Measurements from ENCODE around the gene SMS. TPM values are rescaled to one million over a fixed set of nuclear protein-coding genes. Genes with fewer than 3 reads are reported as not detected.

The SMS gene
- total and polyA plus RNA-seq, 2 of the 4 experiments (the other 2 are of a cell fraction): 176 to 230 TPM

DNA sequence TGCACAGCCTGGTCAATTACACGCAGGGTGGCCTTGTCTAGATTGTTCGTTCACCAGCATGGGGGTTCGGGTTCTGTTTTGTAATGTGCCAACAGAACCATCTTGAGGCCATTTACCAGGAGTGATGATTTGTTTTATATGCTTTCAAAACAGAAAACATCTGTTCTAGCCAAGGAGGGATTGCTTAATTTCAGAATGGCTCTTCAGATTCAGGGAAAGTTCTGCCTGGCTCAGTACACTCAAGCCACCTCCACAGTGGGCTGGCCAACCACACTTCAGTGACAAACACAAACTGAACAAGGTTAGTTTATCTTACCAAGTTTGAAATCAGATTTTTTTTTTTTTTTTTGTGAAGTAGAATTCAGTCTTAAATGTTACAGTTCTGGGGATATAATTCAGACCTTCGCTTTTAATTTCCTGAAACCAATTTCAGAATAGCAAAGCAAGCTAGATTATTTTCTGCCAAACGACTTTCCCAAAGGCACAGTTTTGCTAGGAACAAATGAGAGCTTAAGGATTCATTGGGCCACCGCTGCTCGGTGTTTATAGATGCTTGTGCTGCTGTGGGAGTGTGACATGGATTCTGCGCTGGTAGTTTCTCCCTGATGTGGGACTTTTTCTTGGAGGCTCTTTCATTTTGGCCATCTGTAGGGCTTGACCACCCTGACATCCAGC is 23.4 kb downstream of the SMS start:
- peak overlapping the region; percentile 79; the same call in 1 of the 2 replicates for H3K27ac ChIP-seq (ENCODE audit: insufficient read depth, low read length)
- H3K56ac ChIP-seq (ENCODE audit: extremely low read depth, insufficient read depth, low read length): no peak overlapping the region
- H4K91ac ChIP-seq (ENCODE audit: insufficient read depth, low read depth, low read length): no peak overlapping the region
- DNase-seq: peak; percentile 44
- H3K9me3 ChIP-seq (ENCODE audit: control insufficient read depth, insufficient read depth, low read length): no peaks in the 10 kb centered on the region
- intact Hi-C loops (cut with micrococcal nuclease): no loop called here
- ChIA-PET POLR2A (ENCODE audit: unreplicated experiment) (no interaction called here), CTCF (interaction anchor here (0.7 kb wide), 1 partner anchor 1717 kb away, joined by 3 read pairs; no protein-coding TSS in a partner anchor)
- H2AK5ac ChIP-seq (ENCODE audit: low read depth, low read length): peak overlapping the region; percentile 49; the same call in 1 of the 2 replicates
- H3K27me3 ChIP-seq (ENCODE audit: control insufficient read depth, insufficient read depth, low read length): peaks cover 2% of the 10 kb centered on the region; the same call in 1 of the 2 replicates
- H3K4me2 ChIP-seq (ENCODE audit: low read depth, low read length): peak overlapping the region; percentile 61
- H2BK20ac ChIP-seq (ENCODE audit: low read depth, low read length): no peak overlapping the region
- peak; percentile 58 for ATAC-seq (ENCODE audit: low read depth)
- no peak overlapping the region for H3K9ac ChIP-seq (ENCODE audit: low read depth, low read length)
- peaks cover 0 to 9% of the 10 kb centered on the region in 2 experiments; a peak in 2 of 4 replicates for H3K79me1 ChIP-seq (ENCODE audit: low read depth in 1 of 2, low read length in 2 of 2)
- no peak overlapping the region for H2AK9ac ChIP-seq (replicated peaks; ENCODE audit: low read depth, low read length, poor library complexity)
- H3K9me1 ChIP-seq (ENCODE audit: insufficient read depth, low read length): peaks cover 12% of the 10 kb centered on the region
- H4K8ac ChIP-seq (ENCODE audit: low read depth in 2 of 2, low read length in 2 of 2): no peak overlapping the region
- 0 out of 2 replicates have a peak overlapping the region, but pooled peaks have one; percentile 39 for H3K23ac ChIP-seq (ENCODE audit: low read depth, low read length)
- no peak overlapping the region for H3K4me3 ChIP-seq (ENCODE audit: insufficient read depth, low read depth, low read length)
- no peak overlapping the region for H3K14ac ChIP-seq (replicated peaks; ENCODE audit: low read depth, low read length)
- peaks cover 11% of the 10 kb centered on the region for H3K36me3 ChIP-seq (ENCODE audit: control insufficient read depth, insufficient read depth, low read length)
- no peak for TF ChIP-seq MAFK (IDR thresholded peaks at IDR 0.05; ENCODE audit: low read depth, low read length)
- no peak for TF ChIP-seq MAZ (IDR thresholded peaks at IDR 0.05; ENCODE audit: borderline replicate concordance, low read depth, low read length)
- TF ChIP-seq CTCF (conservative IDR thresholded peaks at IDR 0.05; ENCODE audit: low read depth, low read length): no peak
- no peak for TF ChIP-seq CHD1 (IDR thresholded peaks at IDR 0.05; ENCODE audit: low read depth, low read length)
- no peak for TF ChIP-seq RAD21 (IDR thresholded peaks at IDR 0.05; ENCODE audit: low read length)
- peak; percentile 68 for TF ChIP-seq CEBPB (IDR thresholded peaks at IDR 0.05; ENCODE audit: low read depth, low read length)
- H4K5ac ChIP-seq (ENCODE audit: low read depth, low read length): peak overlapping the region; percentile 13; the same call in 1 of the 2 replicates
- no TSS peak for BruUV-seq (replicated peaks)
- H2BK120ac ChIP-seq (ENCODE audit: low read depth, low read length): no peak overlapping the region
- no peak overlapping the region for H2AFZ ChIP-seq (replicated peaks; ENCODE audit: low read length, poor library complexity)
- peaks cover 20% of the 10 kb centered on the region for H3K4me1 ChIP-seq (ENCODE audit: control insufficient read depth, insufficient read depth, low read length)
- peak overlapping the region; percentile 48 for H2BK5ac ChIP-seq (ENCODE audit: low read depth, low read length, poor library complexity, severe bottlenecking)
- in situ Hi-C loops (cut with MboI; ENCODE audit: low sequenced_read_pairs): no loop called here
- WGBS, 2 experiments (ENCODE audit: extremely low coverage in 2 of 2, insufficient read length in 1 of 2): 40% methylated on average over 1 of the region's 8 CpGs; no CpG with 5 or more reads in 1 of the 2 experiments
- dilution Hi-C loops (cut with HindIII; ENCODE audit: low sequenced_read_pairs, unreplicated experiment): no loop called here
- peak overlapping the region; percentile 31; the same call in 1 of the 2 replicates for H3K18ac ChIP-seq (ENCODE audit: low read depth, low read length)
- H3K4ac ChIP-seq (ENCODE audit: low read depth, low read length): peak overlapping the region; percentile 45; the same call in 1 of the 2 replicates
- H2BK15ac ChIP-seq (ENCODE audit: low read depth, low read length): no peak overlapping the region
- H4K20me1 ChIP-seq (ENCODE audit: insufficient read depth, low read length): peaks cover 94% of the 10 kb centered on the region
